Right forelimb (tissue), 1 donor: ENCODE data around the gene API5.
"Not testable (repeated sequence)": the region's sequence is repeated elsewhere in the genome, so short reads cannot be mapped to it uniquely, and the experiment has no call there.

ENCODE experiments used
- DNase-seq: peaks from one replicate; pipeline ENCODE4 v3.0.0-alpha.2; 2018

API5 gene

DNA sequence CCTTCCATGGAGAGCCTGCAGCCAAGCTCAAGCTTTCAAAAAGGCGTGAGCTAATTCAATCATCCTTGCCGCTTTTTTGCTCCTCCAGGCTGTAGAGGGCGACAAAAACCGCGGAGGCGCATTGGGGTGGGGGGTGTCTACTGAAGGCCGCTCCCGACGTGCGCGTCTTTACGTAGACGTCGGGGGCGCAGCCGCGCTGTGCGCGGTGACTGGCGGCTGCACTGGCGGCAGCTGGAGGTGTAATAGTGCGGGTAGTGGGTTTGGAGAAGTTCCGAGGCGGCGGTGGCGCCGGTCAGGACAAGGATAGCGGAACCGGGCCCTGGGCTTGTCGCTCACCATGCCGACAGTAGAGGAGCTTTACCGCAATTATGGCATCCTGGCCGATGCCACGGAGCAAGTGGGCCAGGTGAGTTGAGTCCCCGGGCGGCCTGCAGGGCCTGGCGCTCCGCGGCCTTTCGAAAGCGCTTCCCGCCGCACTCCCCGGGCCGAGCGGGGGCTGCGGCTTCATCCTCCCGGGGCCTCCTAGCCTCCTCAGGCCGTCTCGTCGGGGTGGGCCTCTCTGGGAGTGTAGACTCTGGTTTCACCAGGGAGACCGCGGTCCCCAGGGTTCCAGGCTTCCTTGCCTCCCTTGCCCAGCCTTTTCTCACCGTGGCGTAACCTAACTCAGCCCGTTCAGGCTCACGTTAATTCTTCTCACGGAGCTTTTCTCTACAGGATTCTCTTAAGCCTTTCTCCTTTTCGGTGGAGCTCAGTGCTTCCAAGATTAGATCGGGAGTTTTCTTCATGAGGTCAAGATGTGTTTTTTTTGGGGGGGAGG is at the start of gene API5:
TSS of gene API5 (plus strand) at position 206 of the 817 bp plus-strand sequence. CDS start at position 338, 132 bp downstream.
- DNase-seq: peak; percentile 95

- no peak for DNase-seq
Measured at GRCh38 chr11:43267856-43268580, 43.8 kb upstream of the API5 start.

GRCh38 chr11:43268786-43269185 is 43.0 kb upstream of the API5 start:
- DNase-seq: no peak

DNA sequence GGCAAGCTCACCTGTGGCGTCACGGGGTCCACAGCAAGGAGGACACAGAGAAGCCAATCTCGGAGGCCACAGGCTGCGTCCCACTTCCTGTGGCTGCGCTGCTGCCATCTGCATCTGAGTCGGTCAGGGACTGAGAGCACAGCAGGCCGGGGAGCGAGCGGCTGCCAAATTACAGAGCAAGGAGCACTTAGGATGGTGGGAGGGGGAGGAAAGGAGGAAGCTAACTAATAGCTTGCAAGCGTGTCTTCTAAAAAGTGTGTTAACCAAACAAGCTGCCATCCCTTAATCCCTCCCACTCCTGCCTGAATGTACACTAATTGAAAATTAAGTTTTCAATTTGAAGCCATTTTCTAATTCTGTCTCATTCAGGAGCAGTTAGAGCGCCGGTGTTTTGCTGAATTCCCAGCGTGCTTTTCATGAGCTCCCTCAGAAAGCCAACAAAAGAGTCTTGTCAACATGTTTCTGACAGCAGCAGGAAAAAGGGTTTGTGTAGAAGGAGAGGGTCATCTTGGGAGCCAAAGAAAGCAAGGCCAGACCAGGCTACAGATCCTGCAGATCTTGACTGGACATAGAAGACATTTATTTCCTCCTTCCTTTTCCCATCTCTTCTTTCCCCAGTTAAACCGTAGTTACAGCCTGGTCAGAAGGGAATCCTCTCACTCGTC is 42.4 kb upstream of the API5 start:
- DNase-seq: no peak

DNA sequence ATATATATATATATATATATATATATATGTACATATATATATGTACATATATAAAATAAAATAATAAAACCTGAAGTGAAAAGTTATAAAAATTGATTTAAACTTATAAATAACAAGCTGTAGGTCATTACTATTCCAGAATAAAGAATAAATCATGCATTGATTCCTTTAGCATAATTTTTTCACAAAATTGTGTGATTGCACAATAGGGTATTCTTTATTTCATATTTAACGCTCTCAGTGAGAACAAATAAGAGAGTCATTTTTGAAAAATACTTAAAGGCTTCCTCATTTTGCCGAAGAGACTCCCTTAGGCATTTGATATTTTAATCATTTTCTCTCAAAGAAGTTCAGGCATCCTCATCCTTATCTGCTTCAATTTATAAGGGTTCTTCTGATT is 41.3 kb upstream of the API5 start:
- DNase-seq: no peak

- no peak for DNase-seq
Measured at GRCh38 chr11:43278193-43278956, 33.4 kb upstream of the API5 start.

GRCh38 chr11:43282607-43283440 is 29.0 kb upstream of the API5 start:
- peak; percentile 61 for DNase-seq

DNA sequence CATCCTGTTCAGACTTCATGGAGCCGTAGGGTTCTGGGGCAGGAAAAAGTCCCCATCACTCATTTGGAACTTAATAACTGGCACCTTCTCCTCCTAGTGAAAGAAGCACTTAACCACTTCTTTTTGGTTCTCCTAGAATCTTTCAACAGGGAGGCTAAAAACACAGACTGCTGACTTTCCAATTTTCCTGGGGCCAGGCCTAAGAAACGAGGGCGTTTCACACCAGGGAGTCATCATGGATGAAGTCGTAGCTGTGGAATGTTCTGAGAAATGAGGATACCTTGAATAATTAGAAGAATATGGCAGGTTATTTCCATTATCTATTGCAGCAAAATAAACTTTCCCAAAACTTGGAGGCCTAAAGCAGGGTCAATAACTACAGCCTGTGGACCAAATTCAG is 26.0 kb upstream of the API5 start:
- no peak for DNase-seq

DNA sequence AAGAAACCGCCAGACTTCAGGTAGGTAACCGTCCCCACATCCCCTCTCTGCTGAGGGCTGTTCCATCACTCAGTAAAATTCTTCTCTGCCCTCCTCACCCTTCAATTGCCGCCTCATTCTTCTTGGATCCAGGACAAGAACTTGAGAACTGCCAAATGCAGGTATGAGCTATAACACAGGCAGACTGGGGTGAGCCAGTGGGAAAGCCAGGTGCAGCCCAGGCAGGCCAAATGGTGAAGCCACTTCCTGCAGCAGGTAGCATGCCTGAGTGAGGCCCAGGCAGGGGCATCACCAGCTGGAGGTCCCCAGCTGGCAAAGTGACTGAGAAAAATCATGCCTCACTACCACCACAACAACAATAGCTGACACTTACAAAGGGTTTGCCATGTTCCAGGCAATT is 22.4 kb upstream of the API5 start:
- DNase-seq: no peak

- no peak for DNase-seq
Measured at GRCh38 chr11:43298397-43298796, 13.4 kb upstream of the API5 start.

DNA sequence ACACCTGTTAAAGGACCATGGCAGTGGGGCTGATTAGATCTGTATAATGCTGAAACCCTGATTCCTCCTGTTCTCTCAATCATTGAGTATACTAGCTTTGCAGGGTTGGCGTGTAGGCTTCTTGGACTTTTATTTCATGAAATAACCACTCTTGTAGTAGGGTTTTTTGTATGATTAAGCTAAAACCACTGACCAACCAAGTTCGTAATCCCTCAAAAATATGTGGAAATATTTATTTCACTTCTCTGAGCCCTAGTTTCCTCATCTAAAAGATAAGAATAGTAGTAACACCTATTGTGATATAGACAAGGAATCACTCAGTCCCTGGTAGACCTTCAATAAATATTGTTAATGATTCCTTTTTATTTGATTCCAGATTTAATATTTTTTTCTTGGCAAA is 4.2 kb downstream of the API5 start:
- no peak for DNase-seq

DNA sequence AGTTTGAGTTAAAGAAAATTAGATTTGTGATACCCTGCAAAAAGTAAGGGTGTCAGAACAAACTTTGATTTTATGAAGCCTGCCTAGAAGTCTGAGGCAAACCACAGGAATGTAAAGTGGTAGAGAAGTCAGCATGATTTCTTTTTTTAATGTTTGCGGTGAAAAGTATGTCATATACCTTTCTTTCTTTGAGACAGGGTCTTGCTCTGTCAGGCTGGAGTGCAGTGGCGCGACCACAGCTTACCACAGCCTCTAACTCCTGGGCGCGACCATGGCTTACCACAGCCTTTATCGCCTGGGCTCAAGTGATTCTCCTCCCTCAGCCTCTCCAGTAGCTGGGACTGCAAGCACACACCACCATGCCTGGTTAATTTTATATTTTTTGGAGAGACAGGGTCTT is 4.7 kb downstream of the API5 start:
- no peak for DNase-seq

DNA sequence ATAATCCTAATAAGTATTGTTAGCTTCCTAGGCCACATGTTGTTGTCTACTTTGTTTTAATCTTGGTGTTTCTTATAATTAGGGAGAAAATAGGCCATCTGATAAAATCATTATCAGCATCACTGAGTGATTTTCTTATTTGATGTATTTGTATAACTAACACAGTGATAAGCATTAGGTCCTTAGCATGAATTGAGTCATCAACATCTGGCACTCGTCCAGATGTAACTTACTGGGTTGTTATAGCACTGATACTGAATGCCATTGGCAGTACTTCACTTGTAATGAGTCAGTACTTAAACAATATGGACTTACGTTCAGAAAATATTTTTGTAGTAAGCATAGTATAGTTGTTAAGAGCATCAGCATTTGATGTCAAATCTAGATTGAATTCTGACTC is 16.2 kb downstream of the API5 start:
- no peak for DNase-seq

DNA sequence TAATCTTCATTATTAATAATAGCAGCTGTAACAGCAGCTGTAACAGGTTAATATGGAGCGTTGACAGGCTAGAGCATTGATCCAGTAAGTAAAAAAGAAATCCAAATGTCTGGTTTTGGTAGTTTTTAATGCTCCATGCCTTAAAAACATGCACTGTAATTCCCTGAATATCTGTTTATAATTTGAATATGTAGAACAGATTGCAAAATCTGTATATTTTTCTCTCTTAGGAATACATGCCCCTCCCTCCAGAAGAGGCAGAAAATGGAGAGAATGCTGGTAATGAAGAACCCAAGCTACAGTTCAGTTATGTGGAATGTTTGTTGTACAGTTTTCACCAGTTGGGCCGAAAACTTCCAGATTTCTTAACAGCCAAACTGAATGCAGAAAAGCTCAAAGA is 16.7 kb downstream of the API5 start:
- no peak for DNase-seq

DNA sequence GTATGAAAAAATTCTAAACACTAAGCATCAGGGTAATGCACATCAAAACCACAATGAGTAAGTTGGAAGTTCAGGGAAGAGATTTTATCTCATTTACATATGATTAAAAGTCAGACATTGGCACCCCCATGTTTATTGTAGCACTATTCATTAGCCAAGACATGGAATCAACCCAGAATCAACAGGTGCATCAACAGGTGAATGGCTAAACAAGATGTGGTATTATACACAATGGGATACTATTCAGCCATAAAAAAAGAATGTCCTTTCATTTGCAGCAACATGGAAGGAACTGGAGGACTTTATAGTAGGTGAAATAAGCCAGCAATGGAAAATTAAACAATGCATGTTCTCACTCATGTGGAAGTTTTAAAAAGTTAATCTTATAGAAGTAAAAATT is 29.4 kb downstream of the API5 start:
- DNase-seq: no peak

GRCh38 chr11:43351426-43351825 is 39.6 kb downstream of the API5 start:
- not testable (repeated sequence) for DNase-seq

DNA sequence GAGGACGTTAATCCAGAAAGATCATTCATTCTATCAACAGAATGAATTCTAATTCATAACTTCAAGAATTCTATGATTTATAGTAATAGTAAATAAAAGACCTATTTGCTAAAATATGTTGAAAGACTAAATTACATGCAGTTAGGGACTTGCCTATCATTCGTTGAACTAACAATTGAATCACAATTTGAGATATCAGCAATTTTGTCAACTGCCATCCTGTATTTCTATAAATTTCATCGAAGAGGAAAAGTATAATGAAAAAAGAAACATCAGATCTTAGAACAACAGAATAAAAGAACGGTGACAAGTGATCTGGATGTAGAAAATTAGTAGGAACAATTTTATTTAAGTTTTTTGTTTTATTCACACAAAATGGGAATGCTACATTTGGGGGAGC is 42.5 kb downstream of the API5 start:
- DNase-seq: no peak

DNA sequence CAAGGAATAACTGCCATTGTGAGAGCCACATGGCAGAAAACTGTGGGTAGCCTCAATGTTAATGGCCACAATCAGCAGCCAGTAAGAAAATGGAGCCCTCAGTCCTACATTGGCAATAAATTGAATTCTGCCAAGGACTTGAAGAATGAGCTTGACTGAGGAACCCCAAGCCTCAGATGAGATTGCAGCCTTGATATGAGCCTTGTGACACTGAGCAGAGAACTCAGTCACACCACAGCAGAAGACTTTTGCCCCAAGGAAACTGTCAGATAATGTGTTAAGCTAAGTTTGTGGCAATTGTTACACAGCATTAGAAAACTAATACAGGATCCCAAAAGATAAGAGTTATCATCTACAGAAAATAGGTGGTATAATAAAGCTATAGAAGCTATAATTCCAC is 44.5 kb downstream of the API5 start:
- no peak for DNase-seq

GRCh38 chr11:43358279-43358800 is 46.5 kb downstream of the API5 start:
- DNase-seq: no peak

GRCh38 chr11:43358801-43359421 is 47.1 kb downstream of the API5 start, which contains the start of gene TTC17:
TSS of gene TTC17 (plus strand) at chr11:43358920. CDS start at chr11:43358955, 35 bp downstream.
- DNase-seq: peak; percentile 94

DNA sequence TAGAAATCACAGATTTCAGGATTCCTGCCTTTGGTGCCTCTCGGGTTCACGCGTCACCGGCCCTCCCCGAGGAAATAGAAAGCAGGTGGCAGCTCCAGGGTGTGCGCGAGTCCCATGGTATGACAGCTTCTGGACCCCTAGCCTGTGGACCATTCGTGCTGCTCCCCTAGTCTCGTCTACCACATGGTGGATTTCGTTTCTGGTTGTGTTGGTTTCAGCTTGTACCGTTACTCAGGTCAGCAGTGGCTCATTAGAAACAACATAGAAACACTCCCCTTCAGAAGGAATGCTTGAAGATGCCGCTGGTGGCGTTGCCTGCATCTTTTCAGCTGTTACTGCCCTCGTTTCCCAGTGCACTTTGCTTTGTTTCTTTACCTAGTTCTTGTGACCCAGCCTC is 47.6 kb downstream of the API5 start:
- DNase-seq: peak; percentile 46
